ENCODE measurements around the gene EDC4.
A peak's percentile ranks its signal among the peaks of the same experiment; 100 is the strongest.

DNA sequence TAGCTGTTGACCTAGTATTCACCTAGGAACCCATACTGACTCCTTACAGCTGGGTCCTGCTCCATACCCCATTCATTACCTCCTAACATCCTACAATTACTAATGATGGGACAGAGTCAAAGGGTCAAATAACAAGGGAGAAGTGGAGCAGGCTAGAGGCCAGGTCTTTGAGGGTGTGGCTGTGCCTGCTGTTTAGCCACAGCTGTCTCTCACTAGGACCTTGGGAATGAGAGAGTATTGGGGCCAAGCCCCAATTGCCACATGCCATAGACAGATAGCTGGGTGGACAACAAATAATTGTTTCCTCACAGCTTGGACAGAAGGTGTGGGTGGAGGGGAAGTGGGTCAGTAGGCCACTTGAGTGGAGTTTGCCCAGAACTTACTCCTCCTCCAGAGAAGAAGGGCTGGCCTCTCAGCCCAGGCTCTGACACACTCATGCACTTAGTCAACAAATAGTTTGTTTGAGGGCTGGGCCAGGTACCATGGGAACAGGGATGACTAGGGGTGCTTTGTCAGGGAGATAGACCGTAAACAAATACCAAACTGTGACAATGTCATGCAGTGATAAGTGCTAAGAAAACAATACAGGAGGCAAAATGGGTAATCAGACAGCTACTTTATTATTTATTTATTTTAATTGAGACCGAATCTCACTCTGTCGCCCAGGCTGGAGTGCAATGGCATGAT is 15.2 kb upstream of the EDC4 start:
- TF ChIP-seq POLR2A (IDR thresholded peaks at IDR 0.05) (no peak), CTCF (IDR thresholded peaks at IDR 0.05) (peak in 1 of 3 donors; percentile 9)
